Tibial nerve (tissue), 3 donors: Measurements from ENCODE around the gene SERPINC1.

ENCODE experiments used
- POLR2A ChIP-seq, 2 donors: fragments of 450-650 bp; IDR thresholded peaks; one replicate each; pipeline ENCODE4 v1.6.1; 2017; ENCODE audit warnings: antibody characterized with exemption in 2 of 2, mild to moderate bottlenecking in 2 of 2, moderate library complexity in 2 of 2
- TF ChIP-seq, protein P1 (sequence below), 5 experiments: fragments of 200-600 bp in 3 of 5; fragments of 450-650 bp in 2 of 5; sonication (generic) in 3 of 5; IDR thresholded peaks; one replicate each; pipeline ENCODE4 v1.5.1; 2016 to 2019; ENCODE audit warnings: antibody characterized with exemption in 5 of 5, mild to moderate bottlenecking in 3 of 5, moderate library complexity in 2 of 5

DNA sequence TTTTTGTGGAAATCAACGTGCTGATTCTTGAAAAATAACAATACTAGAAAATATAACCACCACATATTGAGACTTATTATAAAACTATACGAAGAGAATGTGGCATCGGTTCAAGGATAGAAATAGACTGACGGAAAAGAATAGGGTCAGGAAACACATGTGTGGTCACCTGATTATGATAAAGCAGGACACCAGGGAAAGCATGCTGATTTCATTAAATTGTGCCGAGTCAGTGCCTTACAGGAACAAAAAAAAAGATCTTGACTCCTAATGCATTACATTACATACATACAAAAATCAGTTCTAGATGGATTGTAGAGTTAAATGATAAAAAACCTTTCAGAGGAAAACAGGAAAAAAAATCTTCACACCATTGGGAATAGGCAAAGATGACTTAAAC, 43.5 kb upstream of the SERPINC1 start:
- TF ChIP-seq, protein P1, sequence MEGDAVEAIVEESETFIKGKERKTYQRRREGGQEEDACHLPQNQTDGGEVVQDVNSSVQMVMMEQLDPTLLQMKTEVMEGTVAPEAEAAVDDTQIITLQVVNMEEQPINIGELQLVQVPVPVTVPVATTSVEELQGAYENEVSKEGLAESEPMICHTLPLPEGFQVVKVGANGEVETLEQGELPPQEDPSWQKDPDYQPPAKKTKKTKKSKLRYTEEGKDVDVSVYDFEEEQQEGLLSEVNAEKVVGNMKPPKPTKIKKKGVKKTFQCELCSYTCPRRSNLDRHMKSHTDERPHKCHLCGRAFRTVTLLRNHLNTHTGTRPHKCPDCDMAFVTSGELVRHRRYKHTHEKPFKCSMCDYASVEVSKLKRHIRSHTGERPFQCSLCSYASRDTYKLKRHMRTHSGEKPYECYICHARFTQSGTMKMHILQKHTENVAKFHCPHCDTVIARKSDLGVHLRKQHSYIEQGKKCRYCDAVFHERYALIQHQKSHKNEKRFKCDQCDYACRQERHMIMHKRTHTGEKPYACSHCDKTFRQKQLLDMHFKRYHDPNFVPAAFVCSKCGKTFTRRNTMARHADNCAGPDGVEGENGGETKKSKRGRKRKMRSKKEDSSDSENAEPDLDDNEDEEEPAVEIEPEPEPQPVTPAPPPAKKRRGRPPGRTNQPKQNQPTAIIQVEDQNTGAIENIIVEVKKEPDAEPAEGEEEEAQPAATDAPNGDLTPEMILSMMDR (IDR thresholded peaks at IDR 0.05) = no peak
- TF ChIP-seq POLR2A (IDR thresholded peaks at IDR 0.05) = no peak
